ENCODE results near the gene CDC45. TPM values are rescaled to one million over a fixed set of nuclear protein-coding genes. Genes with fewer than 3 reads are reported as not detected.

CDC45 gene
- total and polyA plus RNA-seq, 12 donors, result 0.87 to 7.7 (median 1.4) TPM; not detected in 1

DNA sequence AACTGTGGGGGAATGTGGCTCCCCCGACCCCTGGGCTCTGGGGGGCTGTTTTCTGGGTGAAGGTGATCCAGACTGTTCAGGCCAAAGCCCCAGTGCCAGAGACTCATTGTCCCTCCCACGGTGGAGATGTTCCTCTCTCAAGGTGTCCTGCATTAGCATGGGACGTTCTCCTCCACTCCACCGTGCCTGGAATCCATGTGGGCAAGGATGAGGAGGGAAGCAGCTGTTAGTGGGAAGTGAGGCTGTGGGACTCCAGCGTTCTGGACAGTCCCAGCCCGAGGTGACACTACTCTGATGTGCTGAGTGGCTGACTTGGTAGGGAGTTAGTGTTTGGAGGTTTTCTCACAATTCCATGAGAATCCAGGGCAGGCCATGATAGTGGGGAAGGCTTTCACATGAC lies 75.9 kb downstream of the CDC45 start:
- Histone ChIP-seq H3K27me3 (no peaks in the 10 kb centered on the region), H3K36me3 (replicated peaks in 1 of 2) (no peaks in the 10 kb centered on the region), H3K4me1 (replicated peaks in 1 of 2) (no peaks in the 10 kb centered on the region), H3K27ac (no peak overlapping the region), H3K4me3 (no peak overlapping the region), H3K9me3 (replicated peaks in 1 of 3) (no peaks in the 10 kb centered on the region)
- no peak for TF ChIP-seq POLR2A (IDR thresholded peaks at IDR 0.05)
- TF ChIP-seq, protein P1, sequence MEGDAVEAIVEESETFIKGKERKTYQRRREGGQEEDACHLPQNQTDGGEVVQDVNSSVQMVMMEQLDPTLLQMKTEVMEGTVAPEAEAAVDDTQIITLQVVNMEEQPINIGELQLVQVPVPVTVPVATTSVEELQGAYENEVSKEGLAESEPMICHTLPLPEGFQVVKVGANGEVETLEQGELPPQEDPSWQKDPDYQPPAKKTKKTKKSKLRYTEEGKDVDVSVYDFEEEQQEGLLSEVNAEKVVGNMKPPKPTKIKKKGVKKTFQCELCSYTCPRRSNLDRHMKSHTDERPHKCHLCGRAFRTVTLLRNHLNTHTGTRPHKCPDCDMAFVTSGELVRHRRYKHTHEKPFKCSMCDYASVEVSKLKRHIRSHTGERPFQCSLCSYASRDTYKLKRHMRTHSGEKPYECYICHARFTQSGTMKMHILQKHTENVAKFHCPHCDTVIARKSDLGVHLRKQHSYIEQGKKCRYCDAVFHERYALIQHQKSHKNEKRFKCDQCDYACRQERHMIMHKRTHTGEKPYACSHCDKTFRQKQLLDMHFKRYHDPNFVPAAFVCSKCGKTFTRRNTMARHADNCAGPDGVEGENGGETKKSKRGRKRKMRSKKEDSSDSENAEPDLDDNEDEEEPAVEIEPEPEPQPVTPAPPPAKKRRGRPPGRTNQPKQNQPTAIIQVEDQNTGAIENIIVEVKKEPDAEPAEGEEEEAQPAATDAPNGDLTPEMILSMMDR (IDR thresholded peaks at IDR 0.05), result no peak
- no peak for DNase-seq
- intact Hi-C loops (cut with DNase I), result no loop called here
- WGBS, 4 donors, result 81 to 96% (median 83%) methylated on average over 3 to 6 of the region's 6 CpGs; no CpG with 5 or more reads in 1 of the 4 donors

DNA sequence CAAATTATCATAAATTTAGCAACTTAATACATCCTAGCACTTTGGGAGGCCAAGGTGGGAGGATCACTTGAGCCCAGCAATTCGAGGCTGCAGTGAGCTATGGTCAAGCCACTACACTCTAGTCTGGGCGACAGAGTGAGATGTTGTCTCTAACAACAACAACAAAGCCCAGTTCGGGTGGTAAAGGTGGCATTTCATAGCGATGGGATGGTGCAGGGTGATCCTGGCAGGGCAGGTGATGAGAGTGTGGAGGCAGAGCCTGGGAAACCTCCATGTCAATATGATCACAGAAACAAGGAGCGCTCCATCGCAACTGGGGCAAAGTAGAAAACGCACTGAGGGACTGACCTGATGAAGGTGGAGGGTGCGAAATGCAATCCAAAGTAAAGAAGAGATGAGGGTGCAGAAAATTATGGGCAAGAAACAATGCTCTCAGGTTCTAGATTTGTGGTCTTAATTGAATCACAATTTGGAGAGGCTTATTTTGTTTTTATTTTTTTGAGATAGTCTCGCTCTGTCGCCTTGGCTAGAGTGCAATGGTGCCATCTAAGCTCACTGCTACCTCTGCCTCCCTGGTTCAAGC lies 77.3 kb downstream of the CDC45 start:
- no peaks in the 10 kb centered on the region for H3K27me3 ChIP-seq
- H3K9me3 ChIP-seq (replicated peaks in 1 of 3), result no peaks in the 10 kb centered on the region
- H3K36me3 ChIP-seq (replicated peaks in 1 of 2), result no peaks in the 10 kb centered on the region
- intact Hi-C loops (cut with DNase I), result no loop called here
- no peak for DNase-seq
- no peak overlapping the region for H3K27ac ChIP-seq
- no peaks in the 10 kb centered on the region for H3K4me1 ChIP-seq (replicated peaks in 1 of 2)
- 84 to 88% (median 85%) methylated on average over 10 of the region's 10 CpGs for WGBS, 4 donors
- TF ChIP-seq, protein P1 (IDR thresholded peaks at IDR 0.05), result no peak
- TF ChIP-seq POLR2A (IDR thresholded peaks at IDR 0.05), result no peak
- H3K4me3 ChIP-seq, result no peak overlapping the region

DNA sequence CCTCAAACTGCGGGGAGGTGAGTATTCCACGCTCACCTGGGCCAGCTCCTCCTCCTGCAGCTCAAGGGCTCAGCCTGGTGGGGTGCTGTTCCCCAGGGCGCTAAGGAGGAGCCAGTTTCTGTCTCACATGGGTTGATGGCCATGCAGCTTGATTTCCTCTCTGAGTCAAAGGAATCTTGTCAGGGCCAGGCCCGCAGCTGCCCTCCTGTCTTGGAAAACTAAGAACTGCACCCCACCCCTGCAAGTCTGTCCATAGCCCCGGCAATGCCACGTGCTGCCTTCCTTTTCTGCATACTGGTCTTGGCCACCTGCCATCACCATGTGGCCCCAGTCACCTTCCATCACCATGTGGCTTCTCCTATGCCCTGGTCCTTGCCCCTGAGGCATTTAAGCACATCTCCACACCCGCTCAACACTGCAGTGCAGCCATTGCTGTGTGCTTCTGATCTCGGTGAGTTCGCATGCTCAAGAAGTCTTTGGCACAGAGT lies 79.6 kb downstream of the CDC45 start:
- no peak for DNase-seq
- no peaks in the 10 kb centered on the region for H3K4me1 ChIP-seq (replicated peaks in 1 of 2)
- H3K4me3 ChIP-seq, result no peak overlapping the region
- intact Hi-C loops (cut with DNase I), result no loop called here
- H3K27ac ChIP-seq, result no peak overlapping the region
- H3K27me3 ChIP-seq, result no peaks in the 10 kb centered on the region
- no peaks in the 10 kb centered on the region for H3K9me3 ChIP-seq (replicated peaks in 1 of 3)
- no peaks in the 10 kb centered on the region for H3K36me3 ChIP-seq (replicated peaks in 1 of 2)
- no peak for TF ChIP-seq POLR2A (IDR thresholded peaks at IDR 0.05)
- TF ChIP-seq, protein P1 (IDR thresholded peaks at IDR 0.05), result no peak
- 76 to 92% (median 88%) methylated on average over 4 to 9 of the region's 9 CpGs for WGBS, 4 donors

DNA sequence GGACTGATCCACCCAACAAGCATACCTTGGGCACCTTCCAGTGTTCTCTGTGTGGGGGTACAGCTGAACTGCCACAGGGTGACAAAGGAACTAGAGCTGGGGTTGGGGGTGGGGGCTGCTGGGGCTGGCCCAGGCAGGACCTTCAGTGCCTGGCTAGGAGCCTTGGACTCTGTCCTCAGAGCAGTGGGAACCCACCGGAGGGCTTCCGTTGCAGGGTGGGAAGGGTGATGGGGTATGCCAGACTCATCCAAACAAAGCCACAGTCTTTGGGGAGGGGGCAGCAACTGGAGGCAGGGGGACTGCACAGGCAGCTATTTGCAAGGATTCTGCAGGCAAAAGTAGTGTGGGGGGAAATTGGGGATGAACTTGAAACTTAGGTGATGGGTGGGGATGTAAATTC lies 80.2 kb downstream of the CDC45 start:
- no peaks in the 10 kb centered on the region for H3K27me3 ChIP-seq
- no peak overlapping the region for H3K27ac ChIP-seq
- DNase-seq, result no peak
- H3K4me1 ChIP-seq (replicated peaks in 1 of 2), result no peaks in the 10 kb centered on the region
- intact Hi-C loops (cut with DNase I), result no loop called here
- 84 to 100% (median 96%) methylated on average over 2 of the region's 2 CpGs for WGBS, 4 donors
- no peaks in the 10 kb centered on the region for H3K9me3 ChIP-seq (replicated peaks in 1 of 3)
- no peak for TF ChIP-seq POLR2A (IDR thresholded peaks at IDR 0.05)
- TF ChIP-seq, protein P1 (IDR thresholded peaks at IDR 0.05), result no peak
- H3K36me3 ChIP-seq (replicated peaks in 1 of 2), result no peaks in the 10 kb centered on the region
- no peak overlapping the region for H3K4me3 ChIP-seq

Data from adrenal gland (tissue), 12 donors.